Activated CD8-positive, alpha-beta T cell treated with anti-CD3 and anti-CD28 coated beads for 36 hours (primary cell): ENCODE results near the gene HSD11B1. TPM values are rescaled to one million over a fixed set of nuclear protein-coding genes. Genes with fewer than 3 reads are reported as not detected.

Source experiments
- ATAC-seq: fragments of 200-7000 bp; cut with Tn5 transposase; one replicate; pipeline ENCODE4 v1.10.0; 2021; ENCODE audit warnings: mild to moderate bottlenecking, moderate library complexity
- CTCF ChIA-PET: fragments of 350-600 bp; sonication (Branson Sonifier 250); formaldehyde crosslinking; loops from one replicate; lab custom pipeline; 2021; ENCODE audit warnings: antibody characterized with exemption; lab: Charles Lee
- POLR2A ChIA-PET: fragments of 350-600 bp; sonication (Branson Sonifier 250); formaldehyde crosslinking; loops from one replicate; lab custom pipeline; 2021; ENCODE audit warnings: antibody characterized with exemption; lab: Charles Lee
- DNase-seq: peaks from one replicate; pipeline ENCODE4 v3.0.0-alpha.2; 2020
- H3K27ac Mint-ChIP-seq: one replicate; pipeline ENCODE4 v1.8.0; 2021; ENCODE audit warnings: mild to moderate bottlenecking, mixed read lengths
- H3K27me3 Mint-ChIP-seq: one replicate; pipeline ENCODE4 v1.8.0; 2021; ENCODE audit warnings: mixed read lengths
- H3K36me3 Mint-ChIP-seq: one replicate; pipeline ENCODE4 v1.8.0; 2021; ENCODE audit warnings: low read depth, mixed read lengths
- H3K4me1 Mint-ChIP-seq: one replicate; pipeline ENCODE4 v1.8.0; 2021; ENCODE audit warnings: low read depth, mixed read lengths
- H3K4me3 Mint-ChIP-seq: one replicate; pipeline ENCODE4 v1.8.0; 2021; ENCODE audit warnings: mild to moderate bottlenecking, moderate library complexity, mixed read lengths
- H3K9me3 Mint-ChIP-seq: one replicate; pipeline ENCODE4 v1.8.0; 2021; ENCODE audit warnings: mixed read lengths
- intact Hi-C: fragments of 100-400 bp; cut with micrococcal nuclease; formaldehyde crosslinking; loops from one replicate; pipeline ENCODE4 v1.10.0; 2022
- total RNA-seq, 2 experiments: library from RNA; stranded (reverse); gene quantifications; one replicate each; pipeline ENCODE4 v1.2.3, GENCODE V29; 2021
- TF ChIP-seq, protein P1 (sequence below): fragments of 200-600 bp; IDR thresholded peaks from one replicate; pipeline ENCODE4 v1.8.0; 2022; ENCODE audit warnings: antibody characterized with exemption, mild to moderate bottlenecking

Gene HSD11B1
- total RNA-seq, 2 experiments from 2014 or later: 0.47 to 0.59 TPM

DNA sequence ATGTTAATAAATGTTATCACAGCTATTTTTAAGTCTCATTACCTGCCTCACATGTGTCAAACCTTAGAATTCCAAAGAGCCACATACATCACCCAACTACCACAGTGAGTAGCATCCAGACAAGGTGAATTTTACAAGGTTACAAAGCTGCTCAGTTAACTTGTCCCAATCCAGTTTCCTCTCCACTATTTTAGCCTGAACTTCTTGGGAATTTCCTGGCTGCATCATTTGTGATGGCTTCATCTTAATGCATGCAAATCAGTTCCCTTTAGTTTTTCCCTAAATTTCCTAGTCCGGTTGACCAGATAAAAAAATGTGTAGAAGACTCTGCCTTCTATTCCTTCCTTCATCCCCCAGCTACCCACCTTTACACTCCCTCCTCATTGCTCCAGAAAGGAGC, 50.6 kb downstream of the HSD11B1 start:
- intact Hi-C loops: loop anchor here (2.0 kb wide), 1 partner anchor 30 kb away; the partner anchor contains the start of gene C1orf74
- POLR2A ChIA-PET: interaction anchor here (1.2 to 13.2 kb wide), 5 partner anchors 12 to 32 kb away, joined by 4 to 242 read pairs (median 6); no protein-coding TSS in a partner anchor
- CTCF ChIA-PET: interaction anchor here (0.5 to 10.8 kb wide), 9 partner anchors 9 to 69 kb away, joined by 3 to 105 read pairs (median 3); no protein-coding TSS in a partner anchor
- H3K27me3 Mint-ChIP-seq: no peaks in the 10 kb centered on the region
- peaks cover 39% of the 10 kb centered on the region for H3K36me3 Mint-ChIP-seq
- H3K9me3 Mint-ChIP-seq: no peaks in the 10 kb centered on the region
- H3K27ac Mint-ChIP-seq: peak overlapping the region; percentile 98
- TF ChIP-seq, protein P1, sequence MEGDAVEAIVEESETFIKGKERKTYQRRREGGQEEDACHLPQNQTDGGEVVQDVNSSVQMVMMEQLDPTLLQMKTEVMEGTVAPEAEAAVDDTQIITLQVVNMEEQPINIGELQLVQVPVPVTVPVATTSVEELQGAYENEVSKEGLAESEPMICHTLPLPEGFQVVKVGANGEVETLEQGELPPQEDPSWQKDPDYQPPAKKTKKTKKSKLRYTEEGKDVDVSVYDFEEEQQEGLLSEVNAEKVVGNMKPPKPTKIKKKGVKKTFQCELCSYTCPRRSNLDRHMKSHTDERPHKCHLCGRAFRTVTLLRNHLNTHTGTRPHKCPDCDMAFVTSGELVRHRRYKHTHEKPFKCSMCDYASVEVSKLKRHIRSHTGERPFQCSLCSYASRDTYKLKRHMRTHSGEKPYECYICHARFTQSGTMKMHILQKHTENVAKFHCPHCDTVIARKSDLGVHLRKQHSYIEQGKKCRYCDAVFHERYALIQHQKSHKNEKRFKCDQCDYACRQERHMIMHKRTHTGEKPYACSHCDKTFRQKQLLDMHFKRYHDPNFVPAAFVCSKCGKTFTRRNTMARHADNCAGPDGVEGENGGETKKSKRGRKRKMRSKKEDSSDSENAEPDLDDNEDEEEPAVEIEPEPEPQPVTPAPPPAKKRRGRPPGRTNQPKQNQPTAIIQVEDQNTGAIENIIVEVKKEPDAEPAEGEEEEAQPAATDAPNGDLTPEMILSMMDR: no peak
- ATAC-seq: no peak
- peaks cover 73% of the 10 kb centered on the region for H3K4me1 Mint-ChIP-seq
- peak overlapping the region; percentile 91 for H3K4me3 Mint-ChIP-seq
- no peak for DNase-seq

DNA sequence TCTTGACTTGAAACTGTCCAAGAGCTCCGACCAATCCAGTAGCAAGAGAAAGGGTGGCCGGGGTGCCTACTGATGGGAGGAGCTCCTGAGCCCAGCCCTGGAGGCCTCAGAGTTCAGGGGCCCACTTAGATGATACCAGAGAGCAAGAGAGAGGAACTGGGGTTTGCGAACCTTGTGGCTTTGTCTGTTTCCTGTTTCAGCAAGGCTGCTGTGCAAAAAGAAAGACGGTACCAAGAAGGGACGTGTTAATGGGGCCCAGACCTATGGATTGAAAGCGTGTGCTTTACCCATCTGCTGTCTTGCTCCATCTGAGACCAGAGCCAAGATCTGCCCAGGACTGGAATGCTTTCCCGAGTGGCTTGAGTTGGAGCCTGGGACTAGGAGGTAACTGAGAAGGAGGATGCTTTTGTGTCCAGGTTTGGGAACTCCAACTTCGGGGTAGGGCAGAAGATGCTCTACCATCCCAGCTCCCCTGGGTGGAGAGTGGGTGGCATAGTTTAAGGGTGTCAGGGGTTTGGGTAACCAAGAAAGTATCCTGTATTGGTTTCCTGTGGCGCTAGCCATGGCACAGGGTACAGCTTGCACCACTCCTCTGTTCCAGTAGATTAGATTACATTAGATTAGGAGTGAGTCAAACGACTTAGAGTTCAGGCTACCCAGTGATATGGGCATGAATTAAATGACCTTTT, 51.4 kb downstream of the HSD11B1 start, which contains the start of gene TRAF3IP3:
TSS of gene TRAF3IP3 (plus strand) at position 128 of the 689 bp plus-strand sequence. CDS start 3,987 bp downstream, outside the sequence.
- CTCF ChIA-PET: interaction anchor here (0.7 to 10.8 kb wide), 12 partner anchors 8 to 187 kb away, joined by 3 to 105 read pairs (median 4); partner anchors contain the start of gene C1orf74
- Mint-ChIP-seq H3K9me3 (no peaks in the 10 kb centered on the region), H3K27me3 (no peaks in the 10 kb centered on the region), H3K27ac (peak within 1 kb of the TSS; percentile 98), H3K4me1 (peaks cover 72% of the 10 kb centered on the region), H3K4me3 (peak within 1 kb of the TSS; percentile 91), H3K36me3 (peaks cover 46% of the 10 kb centered on the region)
- intact Hi-C loops: loop anchor here (1.0 to 2.0 kb wide), 2 partner anchors 12 to 29 kb away; partner anchors contain the start of gene C1orf74
- TF ChIP-seq, protein P1: no peak
- peak; percentile 79 for ATAC-seq
- peak; percentile 94 for DNase-seq
- POLR2A ChIA-PET: interaction anchor here (0.8 to 13.2 kb wide), 11 partner anchors 8 to 110 kb away, joined by 3 to 242 read pairs (median 4); no protein-coding TSS in a partner anchor

DNA sequence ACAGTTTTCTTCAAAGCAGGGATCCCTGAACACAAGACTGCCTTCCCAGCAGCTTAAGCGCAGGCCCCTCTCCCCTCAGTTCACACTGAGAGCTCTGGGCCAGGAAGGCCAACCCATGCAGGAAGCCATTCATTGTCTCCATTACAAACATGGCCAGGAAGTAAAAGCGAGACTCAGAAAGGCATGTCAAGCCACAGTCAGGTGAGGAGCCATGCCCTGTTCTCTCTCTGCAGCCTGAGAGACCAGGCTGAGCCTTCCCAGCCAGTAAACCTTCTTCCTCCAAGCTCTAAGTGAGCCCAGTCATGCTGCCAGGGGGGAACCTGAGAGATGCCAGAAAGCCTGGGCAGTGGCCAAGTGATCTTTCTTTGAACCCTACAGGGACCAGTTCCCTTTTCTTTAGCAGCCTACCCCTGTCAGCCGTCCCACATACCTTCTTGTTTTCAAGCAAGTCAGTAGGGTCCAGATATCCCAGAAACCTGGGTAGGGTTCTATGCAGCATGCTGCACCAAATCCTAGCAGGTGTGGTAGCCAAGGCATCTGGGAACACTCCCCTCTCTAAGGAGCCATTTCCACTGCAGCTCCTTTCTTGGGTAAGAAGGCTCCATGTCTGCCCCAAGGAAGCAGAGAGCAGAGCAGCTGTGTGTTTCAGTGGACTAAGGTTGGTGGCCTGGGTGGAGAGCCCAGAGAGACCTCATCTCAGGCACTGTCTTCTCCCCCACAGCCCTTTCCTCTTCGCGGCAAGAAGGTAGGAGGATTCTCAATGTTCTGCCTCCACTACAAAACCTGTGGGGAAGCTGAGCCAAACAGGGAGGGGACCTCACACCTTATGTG, 52.2 kb downstream of the HSD11B1 start:
- Mint-ChIP-seq H3K4me3 (peak overlapping the region; percentile 91), H3K9me3 (no peaks in the 10 kb centered on the region), H3K4me1 (peaks cover 72% of the 10 kb centered on the region), H3K36me3 (peaks cover 54% of the 10 kb centered on the region), H3K27me3 (no peaks in the 10 kb centered on the region), H3K27ac (peak overlapping the region; percentile 98)
- CTCF ChIA-PET: interaction anchor here (0.7 to 10.8 kb wide), 8 partner anchors 8 to 188 kb away, joined by 3 to 105 read pairs (median 6); partner anchors contain the start of gene C1orf74
- TF ChIP-seq, protein P1: no peak
- DNase-seq (peak; percentile 52), ATAC-seq (peak; percentile 17)
- POLR2A ChIA-PET: interaction anchor here (0.8 to 13.2 kb wide), 11 partner anchors 9 to 111 kb away, joined by 3 to 242 read pairs (median 4); partner anchors contain the start of gene C1orf74
- intact Hi-C loops: loop anchor here (1.0 kb wide), 1 partner anchor 11 kb away; no protein-coding TSS in a partner anchor

DNA sequence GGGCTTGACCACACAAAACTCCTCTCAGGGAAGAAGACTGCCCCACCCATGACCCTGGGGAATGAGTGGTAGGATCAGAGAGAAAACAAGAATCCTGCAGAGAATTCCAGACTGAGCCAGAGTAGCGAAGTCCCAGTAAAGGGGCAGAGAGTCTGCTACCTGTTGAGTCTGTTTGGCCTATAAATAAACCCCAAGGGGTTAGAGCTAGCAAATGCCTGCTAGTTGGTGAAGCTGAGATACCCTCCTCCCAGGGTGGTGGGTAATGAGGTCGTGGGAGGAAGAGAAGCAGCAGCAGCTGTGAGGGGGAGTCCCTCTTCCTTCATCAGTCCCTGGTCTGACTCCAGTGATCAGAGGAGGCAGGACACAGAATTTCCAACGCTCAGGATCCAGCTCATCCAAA, 53.8 kb downstream of the HSD11B1 start:
- POLR2A ChIA-PET: interaction anchor here (1.5 to 13.2 kb wide), 4 partner anchors 8 to 26 kb away, joined by 3 to 242 read pairs (median 44); partner anchors contain the start of gene C1orf74
- CTCF ChIA-PET: interaction anchor here (1.1 to 10.8 kb wide), 3 partner anchors 10 to 30 kb away, joined by 3 to 105 read pairs (median 10); no protein-coding TSS in a partner anchor
- no peak for DNase-seq
- H3K4me3 Mint-ChIP-seq: peak overlapping the region; percentile 91
- peaks cover 69% of the 10 kb centered on the region for H3K36me3 Mint-ChIP-seq
- TF ChIP-seq, protein P1: no peak
- H3K9me3 Mint-ChIP-seq: no peaks in the 10 kb centered on the region
- H3K27ac Mint-ChIP-seq: peak overlapping the region; percentile 98
- no peak for ATAC-seq
- H3K4me1 Mint-ChIP-seq: peaks cover 72% of the 10 kb centered on the region
- intact Hi-C loops: no loop called here
- no peaks in the 10 kb centered on the region for H3K27me3 Mint-ChIP-seq
